Measurements from ENCODE around the gene MIPEP.
"Not testable (repeated sequence)": the region's sequence is repeated elsewhere in the genome, so short reads cannot be mapped to it uniquely, and the experiment has no call there.

The MIPEP gene

GRCh38 chr13:23752111-23753001 is 136.8 kb downstream of the MIPEP start:
- in situ Hi-C loops (cut with MboI; ENCODE audit: low sequenced_read_pairs): no loop called here

- in situ Hi-C loops (cut with MboI; ENCODE audit: low sequenced_read_pairs): no loop called here
Observed at GRCh38 chr13:23751195-23751594, 138.0 kb downstream of the MIPEP start.

GRCh38 chr13:23750383-23751121 is 138.6 kb downstream of the MIPEP start:
- in situ Hi-C loops (cut with MboI; ENCODE audit: low sequenced_read_pairs): no loop called here

GRCh38 chr13:23749288-23749873 is 139.8 kb downstream of the MIPEP start:
- in situ Hi-C loops (cut with MboI; ENCODE audit: low sequenced_read_pairs): no loop called here

DNA sequence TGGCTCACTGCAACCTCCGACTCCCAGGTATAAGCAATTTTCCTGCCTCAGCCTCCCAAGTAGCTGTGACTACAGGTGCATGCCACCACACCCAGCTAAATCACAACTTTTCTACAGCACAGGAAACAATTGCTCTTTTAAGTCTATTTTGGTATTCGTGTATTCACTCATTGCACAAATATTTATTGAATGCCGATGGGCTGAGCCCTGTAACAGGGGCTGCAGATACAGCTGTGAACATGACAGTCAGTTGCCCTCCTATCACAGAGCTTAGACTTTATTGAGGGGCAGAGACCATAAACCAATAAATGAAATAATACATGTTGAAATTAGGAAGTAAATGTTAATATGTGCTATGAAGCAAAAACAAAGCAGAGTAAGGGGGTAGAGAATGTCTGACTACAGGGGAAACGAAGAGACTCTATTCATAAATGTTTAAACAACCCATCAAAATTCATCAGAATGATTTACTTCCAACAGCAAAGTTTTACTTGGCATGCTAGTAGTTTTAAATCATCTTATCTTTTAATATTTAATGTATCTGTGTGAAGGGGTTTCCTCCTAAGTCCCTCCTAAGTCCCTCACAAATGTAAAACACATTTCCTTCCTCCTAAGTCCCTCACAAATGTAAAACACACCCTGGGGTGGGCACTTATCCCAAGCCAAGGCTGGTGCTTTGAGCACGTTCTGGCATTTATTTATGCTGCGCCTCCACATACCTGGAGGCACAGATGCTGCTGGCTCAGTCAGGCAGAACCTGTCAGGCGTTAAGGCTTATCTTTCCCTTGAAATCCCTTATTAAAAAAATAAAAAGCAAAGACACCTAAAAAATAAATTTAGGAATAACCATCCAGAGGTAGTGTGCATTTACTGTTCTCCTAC is 140.8 kb downstream of the MIPEP start:
- in situ Hi-C loops (cut with MboI; ENCODE audit: low sequenced_read_pairs): no loop called here

DNA sequence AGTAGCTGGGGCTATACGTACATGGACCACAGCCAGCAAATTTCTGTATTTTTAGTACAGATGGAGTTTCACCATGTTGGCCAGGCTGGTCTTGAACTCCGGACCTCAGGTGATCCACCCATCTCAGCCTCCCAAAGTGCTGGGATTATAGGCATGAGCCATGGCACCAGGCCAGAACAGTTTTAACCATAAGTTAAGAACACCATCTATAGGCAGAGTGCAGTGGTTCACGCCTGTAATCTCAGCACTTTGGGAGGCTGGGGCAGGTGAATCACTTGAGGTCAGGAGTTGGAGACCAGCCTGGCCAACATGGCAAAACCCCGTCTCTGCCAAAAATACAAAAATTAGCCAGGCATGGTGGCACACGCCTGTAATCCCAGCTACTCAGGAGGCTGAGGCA is 143.1 kb downstream of the MIPEP start:
- in situ Hi-C loops (cut with MboI; ENCODE audit: low sequenced_read_pairs): not testable (repeated sequence)

DNA sequence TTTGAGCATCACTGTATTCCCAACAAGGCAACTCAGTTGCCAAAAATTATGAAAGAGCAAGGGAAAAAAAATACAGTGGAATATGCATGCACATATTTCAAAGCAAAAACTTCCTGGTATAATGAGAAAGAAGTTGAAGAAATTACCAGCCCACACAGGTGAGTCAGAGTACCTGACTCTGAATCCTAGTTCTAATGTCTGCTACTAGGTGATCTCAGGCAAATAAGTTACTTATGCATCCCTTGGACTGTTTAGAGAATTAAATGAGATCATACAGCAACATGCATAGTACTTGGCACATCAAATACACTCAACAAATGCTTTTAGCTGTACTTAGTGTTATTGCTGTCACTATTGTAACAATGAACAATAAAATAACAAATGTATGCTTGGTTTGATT is 144.9 kb downstream of the MIPEP start:
- in situ Hi-C loops (cut with MboI; ENCODE audit: low sequenced_read_pairs): no loop called here

DNA sequence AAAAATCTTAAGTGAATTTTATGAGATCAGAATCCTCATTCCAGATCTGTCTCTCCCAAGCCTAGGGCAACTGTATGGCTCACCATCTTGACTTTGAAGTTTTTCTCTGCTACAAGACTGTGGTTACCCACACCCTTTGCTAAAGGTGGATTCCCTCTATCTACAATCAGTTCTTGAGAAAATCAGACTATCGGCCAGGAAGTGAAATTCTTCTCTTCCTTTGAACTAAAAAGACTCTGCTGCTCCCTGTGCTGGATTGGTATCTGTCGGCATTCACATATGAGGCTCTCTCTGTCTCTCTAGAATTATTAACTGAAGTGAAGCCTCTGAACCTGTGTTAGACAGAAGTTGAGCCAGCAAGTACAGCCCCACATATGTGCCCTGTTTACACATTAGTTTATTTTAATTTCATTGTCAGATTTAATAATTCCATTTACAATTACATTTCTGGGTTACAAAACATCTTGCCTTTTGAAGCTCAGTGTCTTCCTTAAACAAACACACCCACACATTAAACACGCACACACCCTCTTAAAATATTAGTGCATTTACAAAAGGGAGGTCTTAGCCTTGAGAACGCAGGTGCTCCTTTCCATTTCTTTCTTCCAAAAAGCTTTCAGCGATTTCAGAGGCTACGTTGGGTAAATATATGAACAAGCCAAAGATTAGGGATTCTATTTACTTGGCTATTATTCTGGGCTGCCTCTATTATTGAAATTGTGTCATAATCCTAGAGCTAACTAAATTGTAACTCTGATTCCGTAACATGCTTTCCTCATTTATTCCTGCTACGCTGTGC is 145.7 kb downstream of the MIPEP start:
- in situ Hi-C loops (cut with MboI; ENCODE audit: low sequenced_read_pairs): no loop called here

GRCh38 chr13:23741879-23742510 is 147.2 kb downstream of the MIPEP start:
- in situ Hi-C loops (cut with MboI; ENCODE audit: low sequenced_read_pairs): no loop called here

DNA sequence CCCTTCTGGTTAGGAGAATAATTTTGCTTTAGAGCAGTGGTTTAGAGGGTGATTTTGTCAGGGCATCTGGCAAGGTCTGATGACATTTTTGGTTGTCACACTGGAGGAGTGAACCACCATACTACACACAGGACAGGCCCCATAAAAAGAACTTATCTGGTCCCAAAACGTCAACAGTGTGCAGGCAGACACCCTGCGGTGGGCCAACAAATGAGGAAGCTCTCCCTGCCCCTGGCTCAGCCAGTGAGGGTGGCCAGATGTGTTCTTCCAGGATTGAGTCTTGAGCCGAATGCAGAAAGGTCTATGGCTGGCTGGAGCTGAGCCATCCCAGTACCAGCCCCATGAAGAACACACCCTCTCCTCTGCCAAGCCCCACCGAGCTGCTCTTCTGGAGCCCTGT is 149.2 kb downstream of the MIPEP start:
- in situ Hi-C loops (cut with MboI; ENCODE audit: low sequenced_read_pairs): no loop called here

GRCh38 chr13:23739596-23739995 is 149.6 kb downstream of the MIPEP start:
- in situ Hi-C loops (cut with MboI; ENCODE audit: low sequenced_read_pairs): no loop called here

DNA sequence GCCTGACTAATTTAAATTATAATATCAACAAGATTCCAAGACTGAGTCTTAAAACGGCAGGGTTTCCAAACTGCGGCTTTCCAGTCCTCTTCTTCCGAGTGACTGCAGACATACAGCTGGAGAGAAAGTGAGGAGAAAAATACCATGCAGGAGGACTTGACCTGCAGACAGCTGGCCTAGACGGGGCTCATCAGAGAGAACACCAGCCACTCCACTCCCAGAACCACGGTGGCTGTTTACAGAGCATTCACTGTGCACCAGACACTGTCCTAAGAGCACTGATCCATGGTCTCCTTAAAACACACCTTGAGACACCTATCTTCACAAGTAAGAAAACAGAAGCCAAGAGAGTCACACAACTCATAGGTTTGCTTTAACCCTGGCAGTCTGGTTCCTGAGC is 152.7 kb downstream of the MIPEP start:
- in situ Hi-C loops (cut with MboI; ENCODE audit: low sequenced_read_pairs): no loop called here

DNA sequence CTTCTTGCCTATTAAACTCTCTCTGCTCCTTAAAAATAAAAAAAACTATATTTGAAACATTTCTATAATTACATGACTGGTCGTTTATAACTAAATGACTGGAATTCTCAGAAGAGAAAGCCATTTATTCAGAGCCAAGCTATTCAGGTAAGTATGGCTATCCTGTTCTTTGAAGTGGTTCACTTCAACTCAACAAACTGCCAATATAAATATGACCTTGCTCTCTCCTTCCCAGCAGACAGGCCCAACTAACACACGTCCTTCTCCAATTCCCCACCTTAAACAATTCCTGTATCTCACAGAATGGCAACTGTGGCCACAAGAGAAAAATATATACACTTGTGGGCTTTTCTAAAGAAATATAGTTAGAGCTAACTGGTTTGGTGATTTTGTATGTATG is 153.9 kb downstream of the MIPEP start:
- in situ Hi-C loops (cut with MboI; ENCODE audit: low sequenced_read_pairs): no loop called here

DNA sequence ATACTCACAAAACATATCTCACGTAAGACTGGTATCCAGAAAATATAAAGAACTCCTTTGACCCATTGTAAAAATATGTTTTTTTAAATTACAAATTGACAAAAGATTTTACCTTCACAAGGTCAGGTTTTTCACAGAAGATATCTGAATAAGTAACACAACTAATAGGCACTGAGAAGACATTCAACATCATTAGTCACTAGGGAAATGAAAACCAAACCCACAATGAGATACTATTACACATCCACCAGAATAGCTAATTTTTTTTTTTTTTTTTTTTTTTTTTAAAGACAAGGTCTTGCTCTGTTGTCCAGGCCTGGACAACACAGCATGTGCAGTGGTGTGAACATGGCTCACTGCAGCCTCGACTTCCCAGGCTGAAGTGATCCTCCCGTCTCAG is 157.5 kb downstream of the MIPEP start:
- in situ Hi-C loops (cut with MboI; ENCODE audit: low sequenced_read_pairs): no loop called here

DNA sequence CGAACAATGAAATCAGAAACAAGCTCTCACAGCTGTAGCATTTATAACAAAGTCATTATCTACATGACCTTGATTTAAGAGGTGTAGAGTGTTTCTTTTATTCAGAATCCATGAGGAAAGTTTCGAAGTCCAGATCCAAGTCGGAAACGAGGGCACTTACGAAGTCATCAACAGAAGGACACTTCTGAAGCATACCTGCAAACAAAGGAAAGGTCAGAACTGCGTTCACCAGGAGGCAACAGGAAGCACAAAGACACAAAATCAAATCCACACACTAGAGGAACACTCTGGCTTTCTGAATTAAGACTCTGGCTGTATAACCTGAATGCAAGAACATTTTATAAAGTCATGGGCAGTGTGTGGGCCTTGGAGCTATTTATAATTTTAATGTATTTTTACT is 158.9 kb downstream of the MIPEP start:
- in situ Hi-C loops (cut with MboI; ENCODE audit: low sequenced_read_pairs): no loop called here

DNA sequence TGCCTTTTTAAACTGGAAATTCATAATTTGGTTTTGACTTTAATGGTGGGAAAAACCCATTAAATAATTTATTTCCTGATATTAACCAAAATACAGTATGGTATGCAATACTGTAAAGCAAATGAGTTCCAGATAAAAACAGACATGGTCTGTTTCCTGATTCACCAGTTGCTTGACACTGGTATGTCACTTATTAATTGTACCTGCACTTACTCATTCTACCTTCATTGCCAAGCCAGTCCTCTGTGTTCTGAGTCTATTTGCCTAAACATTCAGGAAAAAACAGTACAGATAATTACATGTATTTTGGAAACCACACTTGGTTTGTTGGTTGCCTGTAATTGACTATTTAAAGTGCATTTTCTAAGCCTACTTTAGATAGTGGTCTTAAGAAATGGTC is 159.7 kb downstream of the MIPEP start:
- in situ Hi-C loops (cut with MboI; ENCODE audit: low sequenced_read_pairs): no loop called here

GRCh38 chr13:23728807-23729206 is 160.4 kb downstream of the MIPEP start:
- in situ Hi-C loops (cut with MboI; ENCODE audit: low sequenced_read_pairs): no loop called here

GRCh38 chr13:23725922-23726321 is 163.3 kb downstream of the MIPEP start:
- in situ Hi-C loops (cut with MboI; ENCODE audit: low sequenced_read_pairs): no loop called here

- in situ Hi-C loops (cut with MboI; ENCODE audit: low sequenced_read_pairs): no loop called here
Observed at GRCh38 chr13:23724196-23724970, 164.8 kb downstream of the MIPEP start.

Measured in HL-60/S4 treated with phorbol 12-myristate 13-acetate at 8.2 ng/mL for 4 days and 3 days (cell line).